Measurements from ENCODE around the gene BCL7A. TPM values are rescaled to one million over a fixed set of nuclear protein-coding genes. Genes with fewer than 3 reads are reported as not detected.
A peak's percentile ranks its signal among the peaks of the same experiment; 100 is the strongest.

BCL7A gene
- total RNA-seq, 1 experiment from 2014 or later = 14.5 TPM

- ChIA-PET CTCF (interaction anchor here (0.8 kb wide), 1 partner anchor 10 kb away, joined by 3 read pairs; no protein-coding TSS in a partner anchor), POLR2A (interaction anchor here (1.8 kb wide), 1 partner anchor 10 kb away, joined by 12 read pairs; no protein-coding TSS in a partner anchor)
- H3K9me3 ChIP-seq (ENCODE audit: control insufficient read depth, insufficient read depth, low read depth, low read length) = no peaks in the 10 kb centered on the region
- DNase-seq (ENCODE audit: low read depth, low spot score) (no peak), ATAC-seq (peak; percentile 49; the same call in 1 of the 2 replicates)
- in situ Hi-C loops (cut with HindIII; ENCODE audit: low pct_unique_long_range_greater_than_20kb, low sequenced_read_pairs) (no loop called here), intact Hi-C loops (cut with micrococcal nuclease; ENCODE audit: unreplicated experiment) (no loop called here)
- H3K4me1 ChIP-seq (ENCODE audit: control insufficient read depth, insufficient read depth, low read length) = peaks cover 63% of the 10 kb centered on the region
- no peaks in the 10 kb centered on the region for H3K27me3 ChIP-seq (ENCODE audit: control insufficient read depth, insufficient read depth, low read length)
- BruUV-seq (replicated peaks) = no TSS peak
- no peak overlapping the region for H3K4me3 ChIP-seq (ENCODE audit: low read depth in 2 of 2, low read length in 2 of 2)
- peaks cover 8% of the 10 kb centered on the region; the same call in 1 of the 2 replicates for H3K36me3 ChIP-seq (ENCODE audit: control insufficient read depth, insufficient read depth, low read length)
- TF ChIP-seq POLR2AphosphoS5 (IDR thresholded peaks at IDR 0.05; ENCODE audit: low read depth, low read length) = no peak
- no peak for TF ChIP-seq CTCF (IDR thresholded peaks at IDR 0.05)
- no peak for TF ChIP-seq REST (IDR thresholded peaks at IDR 0.05; ENCODE audit: insufficient read depth in 1 of 2, low read depth in 2 of 2, low read length in 1 of 2)
- no peak for TF ChIP-seq SIN3A (IDR thresholded peaks at IDR 0.05; ENCODE audit: borderline replicate concordance, insufficient read depth, low read depth, low read length)
- TF ChIP-seq TCF7L2 (IDR thresholded peaks at IDR 0.05; ENCODE audit: low read depth, low read length) = no peak
- H3K27ac ChIP-seq (ENCODE audit: low read length) = peak overlapping the region; percentile 30
These were observed 65.9 kb downstream of the BCL7A start for GRCh38 chr12:122087431-122088178.

- H3K4me1 ChIP-seq (ENCODE audit: control insufficient read depth, insufficient read depth, low read length) = peaks cover 59% of the 10 kb centered on the region
- POLR2A ChIA-PET = interaction anchor here (0.6 to 1.8 kb wide), 4 partner anchors 8 to 196 kb away, joined by 4 to 12 read pairs (median 5); partner anchors contain the start of gene MLXIP
- H3K27ac ChIP-seq (ENCODE audit: low read length) = peak overlapping the region; percentile 65
- no peaks in the 10 kb centered on the region for H3K27me3 ChIP-seq (ENCODE audit: control insufficient read depth, insufficient read depth, low read length)
- no peak for TF ChIP-seq SIN3A (IDR thresholded peaks at IDR 0.05; ENCODE audit: borderline replicate concordance, insufficient read depth, low read depth, low read length)
- no peak for TF ChIP-seq TCF7L2 (IDR thresholded peaks at IDR 0.05; ENCODE audit: low read depth, low read length)
- no peak for TF ChIP-seq REST (IDR thresholded peaks at IDR 0.05; ENCODE audit: insufficient read depth in 1 of 2, low read depth in 2 of 2, low read length in 1 of 2)
- TF ChIP-seq CTCF (IDR thresholded peaks at IDR 0.05) = no peak
- TF ChIP-seq POLR2AphosphoS5 (IDR thresholded peaks at IDR 0.05; ENCODE audit: low read depth, low read length) = no peak
- BruUV-seq (replicated peaks) = no TSS peak
- H3K36me3 ChIP-seq (ENCODE audit: control insufficient read depth, insufficient read depth, low read length) = peaks cover 8% of the 10 kb centered on the region; the same call in 1 of the 2 replicates
- CTCF ChIA-PET = no interaction called here
- no peak overlapping the region for H3K4me3 ChIP-seq (ENCODE audit: low read depth in 2 of 2, low read length in 2 of 2)
- in situ Hi-C loops (cut with HindIII; ENCODE audit: low pct_unique_long_range_greater_than_20kb, low sequenced_read_pairs) = no loop called here
- intact Hi-C loops (cut with micrococcal nuclease; ENCODE audit: unreplicated experiment) = no loop called here
- ATAC-seq (peak; percentile 19; the same call in 1 of the 2 replicates), DNase-seq (ENCODE audit: low read depth, low spot score) (no peak)
- no peaks in the 10 kb centered on the region for H3K9me3 ChIP-seq (ENCODE audit: control insufficient read depth, insufficient read depth, low read depth, low read length)
These were observed 66.6 kb downstream of the BCL7A start for GRCh38 chr12:122088179-122088810.

Measured in Panc1 (cell line).